ENCODE measurements around the gene ABHD14A.
A peak's percentile ranks its signal among the peaks of the same experiment; 100 is the strongest.

ABHD14A gene

GRCh38 chr3:51941798-51942602, 32.9 kb upstream of the ABHD14A start, which contains the start of the genes PARP3 and RRP9:
Gene PARP3 (plus strand): TSS chr3:51942363. CDS start chr3:51943356, 993 bp downstream.
Gene RRP9 (minus strand): TSS chr3:51941904. CDS start chr3:51941867, 37 bp downstream.
- DNase-seq: peak; percentile 100

- DNase-seq: peak; percentile 71
Observed at GRCh38 chr3:51942603-51943450, 32.0 kb upstream of the ABHD14A start.

GRCh38 chr3:51943451-51944391, 31.1 kb upstream of the ABHD14A start:
- no peak for DNase-seq

- no peak for DNase-seq
Observed at GRCh38 chr3:51944451-51945021, 30.3 kb upstream of the ABHD14A start.

GRCh38 chr3:51945031-51945840, 29.6 kb upstream of the ABHD14A start:
- no peak for DNase-seq

GRCh38 chr3:51945926-51946705, 28.7 kb upstream of the ABHD14A start:
- DNase-seq: no peak

GRCh38 chr3:51946796-51947195, 28.1 kb upstream of the ABHD14A start:
- no peak for DNase-seq

- DNase-seq: no peak
Observed at GRCh38 chr3:51947215-51947900, 27.5 kb upstream of the ABHD14A start.

- DNase-seq: no peak
Observed at GRCh38 chr3:51948016-51948580, 26.8 kb upstream of the ABHD14A start.

GRCh38 chr3:51949121-51949520, 25.7 kb upstream of the ABHD14A start:
- DNase-seq: no peak

- DNase-seq: no peak
Observed at GRCh38 chr3:51950899-51951298, 24.0 kb upstream of the ABHD14A start.

- DNase-seq: no peak
Observed at GRCh38 chr3:51953445-51953844, 21.4 kb upstream of the ABHD14A start.

GRCh38 chr3:51954105-51954504, 20.8 kb upstream of the ABHD14A start:
- peak; percentile 55 for DNase-seq

GRCh38 chr3:51954713-51955112, 20.2 kb upstream of the ABHD14A start:
- no peak for DNase-seq

- DNase-seq: no peak
Observed at GRCh38 chr3:51955175-51955892, 19.5 kb upstream of the ABHD14A start, which contains the start of gene GPR62. Gene GPR62 (plus strand): TSS chr3:51955381. CDS start chr3:51955653, 272 bp downstream.

GRCh38 chr3:51955893-51956770, 18.7 kb upstream of the ABHD14A start:
- DNase-seq: peak; percentile 74

GRCh38 chr3:51957520-51958205, 17.2 kb upstream of the ABHD14A start:
- DNase-seq: no peak
